ENCODE data around the gene CCDC93.

- no peak for TF ChIP-seq POLR2A (IDR thresholded peaks at IDR 0.05)
- TF ChIP-seq, protein P1, sequence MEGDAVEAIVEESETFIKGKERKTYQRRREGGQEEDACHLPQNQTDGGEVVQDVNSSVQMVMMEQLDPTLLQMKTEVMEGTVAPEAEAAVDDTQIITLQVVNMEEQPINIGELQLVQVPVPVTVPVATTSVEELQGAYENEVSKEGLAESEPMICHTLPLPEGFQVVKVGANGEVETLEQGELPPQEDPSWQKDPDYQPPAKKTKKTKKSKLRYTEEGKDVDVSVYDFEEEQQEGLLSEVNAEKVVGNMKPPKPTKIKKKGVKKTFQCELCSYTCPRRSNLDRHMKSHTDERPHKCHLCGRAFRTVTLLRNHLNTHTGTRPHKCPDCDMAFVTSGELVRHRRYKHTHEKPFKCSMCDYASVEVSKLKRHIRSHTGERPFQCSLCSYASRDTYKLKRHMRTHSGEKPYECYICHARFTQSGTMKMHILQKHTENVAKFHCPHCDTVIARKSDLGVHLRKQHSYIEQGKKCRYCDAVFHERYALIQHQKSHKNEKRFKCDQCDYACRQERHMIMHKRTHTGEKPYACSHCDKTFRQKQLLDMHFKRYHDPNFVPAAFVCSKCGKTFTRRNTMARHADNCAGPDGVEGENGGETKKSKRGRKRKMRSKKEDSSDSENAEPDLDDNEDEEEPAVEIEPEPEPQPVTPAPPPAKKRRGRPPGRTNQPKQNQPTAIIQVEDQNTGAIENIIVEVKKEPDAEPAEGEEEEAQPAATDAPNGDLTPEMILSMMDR (IDR thresholded peaks at IDR 0.05), result no peak
Measured at GRCh38 chr2:117935456-117935855, 78.4 kb downstream of the CCDC93 start.
